ENCODE measurements around the gene LGR4. TPM values are rescaled to one million over a fixed set of nuclear protein-coding genes. Genes with fewer than 3 reads are reported as not detected.

The LGR4 gene
- total and polyA plus RNA-seq, 10 of the 15 experiments (the other 5 are each of a cell fraction or from before 2014, with no cell fraction given) = under 0.01 to 0.64 (median 0.04) TPM; not detected in 5

DNA sequence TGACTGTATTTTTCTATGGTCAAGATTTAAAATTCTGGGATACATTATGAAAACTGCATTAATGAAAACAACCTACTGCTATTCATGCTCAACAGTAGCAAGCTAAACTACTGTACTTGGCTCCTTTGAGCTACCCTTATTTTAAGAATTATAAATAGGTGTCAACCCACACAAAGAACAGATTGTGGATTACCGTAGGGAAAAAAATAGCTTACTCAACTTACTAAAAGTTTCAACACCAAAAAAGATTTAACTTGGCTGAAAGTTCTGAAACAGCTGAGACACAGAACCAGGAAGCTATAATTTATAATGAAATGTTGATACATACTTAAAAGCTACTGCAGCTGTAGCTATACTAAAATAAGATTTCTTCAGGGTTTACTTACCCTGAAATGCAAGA lies 23.9 kb upstream of the LGR4 start:
- ATAC-seq = no peak
- H3K4me1 ChIP-seq (ENCODE audit: control insufficient read depth, insufficient read depth, low read length) = no peaks in the 10 kb centered on the region
- no peaks in the 10 kb centered on the region for H4K20me1 ChIP-seq (ENCODE audit: control insufficient read depth, insufficient read depth)
- H3K36me3 ChIP-seq (ENCODE audit: control insufficient read depth in 2 of 2, insufficient read depth in 2 of 2, low read length in 1 of 2) = peaks cover 4 to 18% of the 10 kb centered on the region in 2 experiments
- no peak for FAIRE-seq
- no peak for DNase-seq (ENCODE audit: low read depth, low spot score)
- H3K27me3 ChIP-seq (replicated peaks in 1 of 2; ENCODE audit: control insufficient read depth in 2 of 2, insufficient read depth in 2 of 2, low read length in 1 of 2) = no peaks in the 10 kb centered on the region
- intact Hi-C loops (cut with micrococcal nuclease; ENCODE audit: unreplicated experiment) = no loop called here
- H3K9me3 ChIP-seq (replicated peaks; ENCODE audit: control insufficient read depth, insufficient read depth, low read length) = no peaks in the 10 kb centered on the region; the same call in 2 of the 3 replicates
- in situ Hi-C loops (cut with MboI) = no loop called here
- no peak overlapping the region for H3K27ac ChIP-seq (ENCODE audit: control insufficient read depth, insufficient read depth)
- BruUV-seq (replicated peaks) = no TSS peak
- RAD21 ChIA-PET (ENCODE audit: unreplicated experiment) = interaction anchor here (0.7 to 4.4 kb wide), 11 partner anchors 10 to 1838 kb away, joined by 3 to 40 read pairs (median 5); no protein-coding TSS in a partner anchor
- H2AFZ ChIP-seq (ENCODE audit: control insufficient read depth, low read depth, low read length) = no peak overlapping the region
- POLR2A ChIA-PET = interaction anchor here (0.6 to 0.8 kb wide), 2 partner anchors 136 to 264 kb away, joined by 3 read pairs; no protein-coding TSS in a partner anchor
- WGBS (ENCODE audit: insufficient coverage, insufficient replicate concordance, low lambda C conversion rate, missing lambda C conversion rate) = 100% methylated on average over 1 of the region's 1 CpG
- no peak overlapping the region for H3K4me2 ChIP-seq (ENCODE audit: control insufficient read depth, insufficient read depth)
- no peak for TF ChIP-seq MXI1 (IDR thresholded peaks at IDR 0.05; ENCODE audit: low read depth, low read length)
- TF ChIP-seq CHD1 (IDR thresholded peaks at IDR 0.05; ENCODE audit: low read depth, low read length) = no peak
- no peak for TF ChIP-seq ZZZ3 (IDR thresholded peaks at IDR 0.05; ENCODE audit: control insufficient read depth, insufficient read length, low read depth)
- H3K4me3 ChIP-seq = no peak overlapping the region
- no peak overlapping the region for H3K9ac ChIP-seq (ENCODE audit: control insufficient read depth, insufficient read depth, low read length)
- peaks cover 3% of the 10 kb centered on the region; the same call in 1 of the 2 replicates for H3K79me2 ChIP-seq (ENCODE audit: control insufficient read depth, insufficient read depth, low read length)
- SMC1A ChIA-PET (ENCODE audit: uncharacterized antibody, unreplicated experiment) = interaction anchor here (0.6 to 4.9 kb wide), 10 partner anchors 10 to 312 kb away, joined by 3 to 71 read pairs (median 6); no protein-coding TSS in a partner anchor
- CTCF ChIA-PET = interaction anchor here (0.6 to 9.3 kb wide), 27 partner anchors 10 to 1212 kb away, joined by 3 to 119 read pairs (median 5); partner anchors contain the start of genes CCDC34 and LIN7C

DNA sequence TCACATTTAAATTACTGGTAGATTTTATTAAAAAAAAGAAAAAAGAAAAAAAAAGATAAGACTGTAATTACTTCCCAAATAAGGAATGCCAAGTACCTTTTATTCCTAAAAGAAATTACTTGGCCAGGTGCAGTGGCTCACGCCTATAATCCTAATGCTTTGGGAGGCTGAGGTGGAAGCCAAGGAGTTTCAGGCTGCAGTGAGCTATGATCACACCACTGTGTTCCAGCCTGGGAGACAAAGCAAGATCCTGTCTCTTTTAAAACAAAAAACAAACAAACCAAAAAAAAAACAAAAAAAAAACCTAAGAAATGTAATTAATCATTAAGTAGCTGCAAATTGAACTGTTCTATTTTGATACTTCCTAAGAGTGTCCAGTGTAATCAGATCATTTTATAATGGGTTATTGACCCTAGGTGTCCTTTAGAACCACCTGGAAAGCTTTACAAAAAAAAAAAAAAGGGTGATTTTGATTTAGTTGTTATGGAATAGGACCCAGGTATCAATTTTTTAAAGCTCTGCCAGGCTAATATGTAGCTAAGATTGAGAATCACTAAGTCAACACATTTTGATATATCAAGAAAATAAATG lies 23.2 kb upstream of the LGR4 start:
- H3K27ac ChIP-seq (ENCODE audit: control insufficient read depth, insufficient read depth) = no peak overlapping the region
- TF ChIP-seq FOS (IDR thresholded peaks at IDR 0.05; ENCODE audit: borderline replicate concordance, extremely low read depth, insufficient read length) = no peak
- TF ChIP-seq SUPT20H (IDR thresholded peaks at IDR 0.05; ENCODE audit: borderline replicate concordance, control insufficient read depth, low read depth, low read length) = no peak
- TF ChIP-seq SIX5 (IDR thresholded peaks at IDR 0.05; ENCODE audit: low read depth, low read length, severe bottlenecking) = no peak
- no peak for TF ChIP-seq ZNF274 (IDR thresholded peaks at IDR 0.05; ENCODE audit: insufficient read depth, insufficient read length)
- no peak for TF ChIP-seq ZBED1 (IDR thresholded peaks at IDR 0.05; ENCODE audit: borderline replicate concordance)
- TF ChIP-seq GABPA (IDR thresholded peaks at IDR 0.05; ENCODE audit: low read depth) = no peak
- TF ChIP-seq BACH1 (IDR thresholded peaks at IDR 0.05; ENCODE audit: borderline replicate concordance) = no peak
- no peak for TF ChIP-seq CHD1 (IDR thresholded peaks at IDR 0.05; ENCODE audit: low read depth, low read length)
- no peak for TF ChIP-seq BMI1 (IDR thresholded peaks at IDR 0.05; ENCODE audit: borderline replicate concordance)
- TF ChIP-seq, protein P1, sequence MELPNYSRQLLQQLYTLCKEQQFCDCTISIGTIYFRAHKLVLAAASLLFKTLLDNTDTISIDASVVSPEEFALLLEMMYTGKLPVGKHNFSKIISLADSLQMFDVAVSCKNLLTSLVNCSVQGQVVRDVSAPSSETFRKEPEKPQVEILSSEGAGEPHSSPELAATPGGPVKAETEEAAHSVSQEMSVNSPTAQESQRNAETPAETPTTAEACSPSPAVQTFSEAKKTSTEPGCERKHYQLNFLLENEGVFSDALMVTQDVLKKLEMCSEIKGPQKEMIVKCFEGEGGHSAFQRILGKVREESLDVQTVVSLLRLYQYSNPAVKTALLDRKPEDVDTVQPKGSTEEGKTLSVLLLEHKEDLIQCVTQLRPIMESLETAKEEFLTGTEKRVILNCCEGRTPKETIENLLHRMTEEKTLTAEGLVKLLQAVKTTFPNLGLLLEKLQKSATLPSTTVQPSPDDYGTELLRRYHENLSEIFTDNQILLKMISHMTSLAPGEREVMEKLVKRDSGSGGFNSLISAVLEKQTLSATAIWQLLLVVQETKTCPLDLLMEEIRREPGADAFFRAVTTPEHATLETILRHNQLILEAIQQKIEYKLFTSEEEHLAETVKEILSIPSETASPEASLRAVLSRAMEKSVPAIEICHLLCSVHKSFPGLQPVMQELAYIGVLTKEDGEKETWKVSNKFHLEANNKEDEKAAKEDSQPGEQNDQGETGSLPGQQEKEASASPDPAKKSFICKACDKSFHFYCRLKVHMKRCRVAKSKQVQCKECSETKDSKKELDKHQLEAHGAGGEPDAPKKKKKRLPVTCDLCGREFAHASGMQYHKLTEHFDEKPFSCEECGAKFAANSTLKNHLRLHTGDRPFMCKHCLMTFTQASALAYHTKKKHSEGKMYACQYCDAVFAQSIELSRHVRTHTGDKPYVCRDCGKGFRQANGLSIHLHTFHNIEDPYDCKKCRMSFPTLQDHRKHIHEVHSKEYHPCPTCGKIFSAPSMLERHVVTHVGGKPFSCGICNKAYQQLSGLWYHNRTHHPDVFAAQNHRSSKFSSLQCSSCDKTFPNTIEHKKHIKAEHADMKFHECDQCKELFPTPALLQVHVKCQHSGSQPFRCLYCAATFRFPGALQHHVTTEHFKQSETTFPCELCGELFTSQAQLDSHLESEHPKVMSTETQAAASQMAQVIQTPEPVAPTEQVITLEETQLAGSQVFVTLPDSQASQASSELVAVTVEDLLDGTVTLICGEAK (IDR thresholded peaks at IDR 0.05; ENCODE audit: borderline replicate concordance) = no peak
- POLR2A ChIA-PET = interaction anchor here (0.6 to 0.8 kb wide), 2 partner anchors 136 to 263 kb away, joined by 3 read pairs; no protein-coding TSS in a partner anchor
- no TSS peak for BruUV-seq (replicated peaks)
- WGBS (ENCODE audit: insufficient coverage, insufficient replicate concordance, low lambda C conversion rate, missing lambda C conversion rate) = 100% methylated on average over 1 of the region's 1 CpG
- CTCF ChIA-PET = interaction anchor here (0.6 to 9.3 kb wide), 23 partner anchors 9 to 1211 kb away, joined by 3 to 119 read pairs (median 5); partner anchors contain the start of genes CCDC34 and LIN7C
- no peak overlapping the region for H2AFZ ChIP-seq (ENCODE audit: control insufficient read depth, low read depth, low read length)
- H3K4me1 ChIP-seq (ENCODE audit: control insufficient read depth, insufficient read depth, low read length) = no peaks in the 10 kb centered on the region
- RAD21 ChIA-PET (ENCODE audit: unreplicated experiment) = interaction anchor here (0.7 to 4.4 kb wide), 8 partner anchors 9 to 310 kb away, joined by 3 to 40 read pairs (median 5); no protein-coding TSS in a partner anchor
- no peaks in the 10 kb centered on the region for H4K20me1 ChIP-seq (ENCODE audit: control insufficient read depth, insufficient read depth)
- SMC1A ChIA-PET (ENCODE audit: uncharacterized antibody, unreplicated experiment) = interaction anchor here (0.6 to 4.9 kb wide), 11 partner anchors 10 to 311 kb away, joined by 3 to 71 read pairs (median 4); no protein-coding TSS in a partner anchor
- peaks cover 8 to 16% of the 10 kb centered on the region in 2 experiments for H3K36me3 ChIP-seq (ENCODE audit: control insufficient read depth in 2 of 2, insufficient read depth in 2 of 2, low read length in 1 of 2)
- H3K9me3 ChIP-seq (replicated peaks; ENCODE audit: control insufficient read depth, insufficient read depth, low read length) = no peaks in the 10 kb centered on the region; the same call in 2 of the 3 replicates
- H3K79me2 ChIP-seq (ENCODE audit: control insufficient read depth, insufficient read depth, low read length) = peaks cover 3% of the 10 kb centered on the region; the same call in 1 of the 2 replicates
- intact Hi-C loops (cut with micrococcal nuclease; ENCODE audit: unreplicated experiment) = no loop called here
- ATAC-seq (no peak), DNase-seq (ENCODE audit: low read depth, low spot score) (no peak), FAIRE-seq (no peak)
- H3K4me3 ChIP-seq = no peak overlapping the region
- H3K9ac ChIP-seq (ENCODE audit: control insufficient read depth, insufficient read depth, low read length) = no peak overlapping the region
- in situ Hi-C loops (cut with MboI) = no loop called here
- H3K4me2 ChIP-seq (ENCODE audit: control insufficient read depth, insufficient read depth) = no peak overlapping the region
- H3K27me3 ChIP-seq (replicated peaks in 1 of 2; ENCODE audit: control insufficient read depth in 2 of 2, insufficient read depth in 2 of 2, low read length in 1 of 2) = no peaks in the 10 kb centered on the region

All from GM12878 (cell line).